ENCODE measurements around the gene CAMTA1. TPM values are rescaled to one million over a fixed set of nuclear protein-coding genes. Genes with fewer than 3 reads are reported as not detected.

CAMTA1 gene
- total RNA-seq, 1 experiment from 2014 or later = 82.2 TPM

DNA sequence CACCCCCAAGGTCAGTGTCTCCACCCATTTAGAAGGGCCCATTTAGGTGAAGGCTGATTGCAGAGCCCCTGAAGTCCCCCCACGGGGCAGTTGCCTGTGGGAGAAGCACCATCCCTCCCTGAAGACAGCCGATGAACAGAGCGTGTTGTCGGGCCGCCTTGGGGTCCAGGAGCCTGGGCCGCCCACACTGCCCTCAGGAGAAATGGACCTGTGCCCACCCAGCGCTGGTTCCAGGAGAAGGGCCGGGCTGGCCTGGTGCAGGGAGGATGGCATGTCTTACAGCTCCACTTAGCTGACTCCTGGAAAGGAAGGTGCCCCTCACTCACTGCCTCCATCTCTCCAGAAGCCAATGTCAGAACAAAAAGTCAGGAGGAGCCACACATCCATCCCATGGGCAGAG is 733.2 kb downstream of the CAMTA1 start:
- Histone ChIP-seq H3K27ac (ENCODE audit: low read length) (no peak overlapping the region), H3K4me3 (ENCODE audit: low read depth in 2 of 2, low read length in 2 of 2) (no peak overlapping the region), H3K9me3 (ENCODE audit: control insufficient read depth, insufficient read depth, low read depth, low read length) (no peaks in the 10 kb centered on the region), H3K36me3 (ENCODE audit: control insufficient read depth, insufficient read depth, low read length) (no peaks in the 10 kb centered on the region), H3K4me1 (ENCODE audit: control insufficient read depth, insufficient read depth, low read length) (no peaks in the 10 kb centered on the region), H3K27me3 (ENCODE audit: control insufficient read depth, insufficient read depth, low read length) (no peaks in the 10 kb centered on the region)
- intact Hi-C loops (cut with micrococcal nuclease; ENCODE audit: unreplicated experiment) = no loop called here
- no TSS peak for BruUV-seq (replicated peaks)
- POLR2A ChIA-PET = no interaction called here
- TF ChIP-seq, protein P1, sequence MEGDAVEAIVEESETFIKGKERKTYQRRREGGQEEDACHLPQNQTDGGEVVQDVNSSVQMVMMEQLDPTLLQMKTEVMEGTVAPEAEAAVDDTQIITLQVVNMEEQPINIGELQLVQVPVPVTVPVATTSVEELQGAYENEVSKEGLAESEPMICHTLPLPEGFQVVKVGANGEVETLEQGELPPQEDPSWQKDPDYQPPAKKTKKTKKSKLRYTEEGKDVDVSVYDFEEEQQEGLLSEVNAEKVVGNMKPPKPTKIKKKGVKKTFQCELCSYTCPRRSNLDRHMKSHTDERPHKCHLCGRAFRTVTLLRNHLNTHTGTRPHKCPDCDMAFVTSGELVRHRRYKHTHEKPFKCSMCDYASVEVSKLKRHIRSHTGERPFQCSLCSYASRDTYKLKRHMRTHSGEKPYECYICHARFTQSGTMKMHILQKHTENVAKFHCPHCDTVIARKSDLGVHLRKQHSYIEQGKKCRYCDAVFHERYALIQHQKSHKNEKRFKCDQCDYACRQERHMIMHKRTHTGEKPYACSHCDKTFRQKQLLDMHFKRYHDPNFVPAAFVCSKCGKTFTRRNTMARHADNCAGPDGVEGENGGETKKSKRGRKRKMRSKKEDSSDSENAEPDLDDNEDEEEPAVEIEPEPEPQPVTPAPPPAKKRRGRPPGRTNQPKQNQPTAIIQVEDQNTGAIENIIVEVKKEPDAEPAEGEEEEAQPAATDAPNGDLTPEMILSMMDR (IDR thresholded peaks at IDR 0.05) = no peak
- no peak for TF ChIP-seq SIN3A (IDR thresholded peaks at IDR 0.05; ENCODE audit: borderline replicate concordance, insufficient read depth, low read depth, low read length)
- TF ChIP-seq TCF7L2 (IDR thresholded peaks at IDR 0.05; ENCODE audit: low read depth, low read length) = no peak
- no peak for TF ChIP-seq POLR2AphosphoS5 (IDR thresholded peaks at IDR 0.05; ENCODE audit: low read depth, low read length)
- DNase-seq (ENCODE audit: low read depth, low spot score) = no peak
- CTCF ChIA-PET = no interaction called here
- no peak for ATAC-seq
- in situ Hi-C loops (cut with HindIII; ENCODE audit: low pct_unique_long_range_greater_than_20kb, low sequenced_read_pairs) = no loop called here

GRCh38 chr1:7519181-7519860 is 734.1 kb downstream of the CAMTA1 start:
- Histone ChIP-seq H3K9me3 (ENCODE audit: control insufficient read depth, insufficient read depth, low read depth, low read length) (no peaks in the 10 kb centered on the region), H3K36me3 (ENCODE audit: control insufficient read depth, insufficient read depth, low read length) (no peaks in the 10 kb centered on the region), H3K27ac (ENCODE audit: low read length) (no peak overlapping the region), H3K4me1 (ENCODE audit: control insufficient read depth, insufficient read depth, low read length) (no peaks in the 10 kb centered on the region), H3K27me3 (ENCODE audit: control insufficient read depth, insufficient read depth, low read length) (no peaks in the 10 kb centered on the region), H3K4me3 (ENCODE audit: low read depth in 2 of 2, low read length in 2 of 2) (no peak overlapping the region)
- POLR2A ChIA-PET = no interaction called here
- intact Hi-C loops (cut with micrococcal nuclease; ENCODE audit: unreplicated experiment) = no loop called here
- ATAC-seq = peak; percentile 41; the same call in 1 of the 2 replicates
- BruUV-seq (replicated peaks) = no TSS peak
- in situ Hi-C loops (cut with HindIII; ENCODE audit: low pct_unique_long_range_greater_than_20kb, low sequenced_read_pairs) = no loop called here
- CTCF ChIA-PET = no interaction called here
- no peak for TF ChIP-seq SIN3A (IDR thresholded peaks at IDR 0.05; ENCODE audit: borderline replicate concordance, insufficient read depth, low read depth, low read length)
- TF ChIP-seq, protein P2, sequence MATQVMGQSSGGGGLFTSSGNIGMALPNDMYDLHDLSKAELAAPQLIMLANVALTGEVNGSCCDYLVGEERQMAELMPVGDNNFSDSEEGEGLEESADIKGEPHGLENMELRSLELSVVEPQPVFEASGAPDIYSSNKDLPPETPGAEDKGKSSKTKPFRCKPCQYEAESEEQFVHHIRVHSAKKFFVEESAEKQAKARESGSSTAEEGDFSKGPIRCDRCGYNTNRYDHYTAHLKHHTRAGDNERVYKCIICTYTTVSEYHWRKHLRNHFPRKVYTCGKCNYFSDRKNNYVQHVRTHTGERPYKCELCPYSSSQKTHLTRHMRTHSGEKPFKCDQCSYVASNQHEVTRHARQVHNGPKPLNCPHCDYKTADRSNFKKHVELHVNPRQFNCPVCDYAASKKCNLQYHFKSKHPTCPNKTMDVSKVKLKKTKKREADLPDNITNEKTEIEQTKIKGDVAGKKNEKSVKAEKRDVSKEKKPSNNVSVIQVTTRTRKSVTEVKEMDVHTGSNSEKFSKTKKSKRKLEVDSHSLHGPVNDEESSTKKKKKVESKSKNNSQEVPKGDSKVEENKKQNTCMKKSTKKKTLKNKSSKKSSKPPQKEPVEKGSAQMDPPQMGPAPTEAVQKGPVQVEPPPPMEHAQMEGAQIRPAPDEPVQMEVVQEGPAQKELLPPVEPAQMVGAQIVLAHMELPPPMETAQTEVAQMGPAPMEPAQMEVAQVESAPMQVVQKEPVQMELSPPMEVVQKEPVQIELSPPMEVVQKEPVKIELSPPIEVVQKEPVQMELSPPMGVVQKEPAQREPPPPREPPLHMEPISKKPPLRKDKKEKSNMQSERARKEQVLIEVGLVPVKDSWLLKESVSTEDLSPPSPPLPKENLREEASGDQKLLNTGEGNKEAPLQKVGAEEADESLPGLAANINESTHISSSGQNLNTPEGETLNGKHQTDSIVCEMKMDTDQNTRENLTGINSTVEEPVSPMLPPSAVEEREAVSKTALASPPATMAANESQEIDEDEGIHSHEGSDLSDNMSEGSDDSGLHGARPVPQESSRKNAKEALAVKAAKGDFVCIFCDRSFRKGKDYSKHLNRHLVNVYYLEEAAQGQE (IDR thresholded peaks at IDR 0.05; ENCODE audit: insufficient read depth in 1 of 2, low read depth in 2 of 2, low read length in 1 of 2) = no peak
- TF ChIP-seq POLR2AphosphoS5 (IDR thresholded peaks at IDR 0.05; ENCODE audit: low read depth, low read length) = no peak
- TF ChIP-seq, protein P1 (IDR thresholded peaks at IDR 0.05) = no peak
- no peak for TF ChIP-seq TCF7L2 (IDR thresholded peaks at IDR 0.05; ENCODE audit: low read depth, low read length)
- no peak for DNase-seq (ENCODE audit: low read depth, low spot score)
